Measurements from ENCODE around the gene BRPF1.

BRPF1 gene

GRCh38 chr3:9716801-9717555 lies 14.6 kb upstream of the BRPF1 start:
- H3K4me1 Mint-ChIP-seq (ENCODE audit: low read depth) = no peaks in the 10 kb centered on the region
- no peak overlapping the region for H3K27ac Mint-ChIP-seq
- no peaks in the 10 kb centered on the region for H3K9me3 Mint-ChIP-seq
- no peak overlapping the region for H3K4me3 Mint-ChIP-seq
- H3K36me3 Mint-ChIP-seq (ENCODE audit: low read depth) = no peaks in the 10 kb centered on the region
- H3K27me3 Mint-ChIP-seq (ENCODE audit: low read depth) = peaks cover 16% of the 10 kb centered on the region

DNA sequence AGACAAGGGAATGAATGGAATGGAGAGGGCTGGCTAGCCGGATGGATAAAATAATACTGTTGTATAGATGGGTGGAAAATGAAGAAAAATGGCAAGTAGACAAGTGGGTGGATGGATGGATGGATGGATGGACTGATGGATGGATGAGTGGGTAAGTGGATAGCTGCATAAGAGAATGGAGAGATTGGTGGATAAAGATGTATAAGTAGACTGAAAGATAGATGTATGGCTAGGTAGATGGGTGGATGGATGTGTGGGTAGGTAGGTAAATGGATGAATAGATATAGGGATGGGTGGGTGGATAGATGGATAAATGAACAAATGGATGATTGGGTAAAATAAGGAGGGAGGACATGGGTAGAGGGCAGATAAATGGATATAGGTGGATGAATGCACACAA lies 14.0 kb upstream of the BRPF1 start:
- Mint-ChIP-seq H3K36me3 (ENCODE audit: low read depth) (no peaks in the 10 kb centered on the region), H3K9me3 (no peaks in the 10 kb centered on the region), H3K27me3 (ENCODE audit: low read depth) (peaks cover 16% of the 10 kb centered on the region), H3K27ac (no peak overlapping the region), H3K4me1 (ENCODE audit: low read depth) (no peaks in the 10 kb centered on the region), H3K4me3 (no peak overlapping the region)

DNA sequence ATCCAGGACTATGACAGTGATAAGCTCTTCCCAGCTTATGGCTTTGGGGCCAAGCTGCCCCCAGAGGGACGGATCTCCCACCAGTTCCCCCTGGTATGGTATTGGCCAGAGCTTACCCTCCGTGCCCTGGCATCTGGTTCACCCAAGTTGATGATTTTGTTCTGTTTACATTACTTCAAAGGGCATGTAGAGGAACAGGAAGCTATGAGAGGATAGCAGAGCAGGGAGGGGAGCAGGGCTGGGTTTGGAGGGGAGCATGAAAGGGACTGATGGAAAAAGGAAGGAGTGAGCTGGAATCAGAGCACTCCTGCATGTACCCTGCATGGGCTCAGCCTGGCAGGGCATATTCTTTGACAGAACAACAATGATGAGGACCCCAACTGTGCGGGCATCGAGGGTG lies 13.4 kb upstream of the BRPF1 start:
- Mint-ChIP-seq H3K27me3 (ENCODE audit: low read depth) (peaks cover 17% of the 10 kb centered on the region), H3K4me3 (no peak overlapping the region), H3K9me3 (no peaks in the 10 kb centered on the region), H3K27ac (no peak overlapping the region), H3K36me3 (ENCODE audit: low read depth) (no peaks in the 10 kb centered on the region), H3K4me1 (ENCODE audit: low read depth) (no peaks in the 10 kb centered on the region)

DNA sequence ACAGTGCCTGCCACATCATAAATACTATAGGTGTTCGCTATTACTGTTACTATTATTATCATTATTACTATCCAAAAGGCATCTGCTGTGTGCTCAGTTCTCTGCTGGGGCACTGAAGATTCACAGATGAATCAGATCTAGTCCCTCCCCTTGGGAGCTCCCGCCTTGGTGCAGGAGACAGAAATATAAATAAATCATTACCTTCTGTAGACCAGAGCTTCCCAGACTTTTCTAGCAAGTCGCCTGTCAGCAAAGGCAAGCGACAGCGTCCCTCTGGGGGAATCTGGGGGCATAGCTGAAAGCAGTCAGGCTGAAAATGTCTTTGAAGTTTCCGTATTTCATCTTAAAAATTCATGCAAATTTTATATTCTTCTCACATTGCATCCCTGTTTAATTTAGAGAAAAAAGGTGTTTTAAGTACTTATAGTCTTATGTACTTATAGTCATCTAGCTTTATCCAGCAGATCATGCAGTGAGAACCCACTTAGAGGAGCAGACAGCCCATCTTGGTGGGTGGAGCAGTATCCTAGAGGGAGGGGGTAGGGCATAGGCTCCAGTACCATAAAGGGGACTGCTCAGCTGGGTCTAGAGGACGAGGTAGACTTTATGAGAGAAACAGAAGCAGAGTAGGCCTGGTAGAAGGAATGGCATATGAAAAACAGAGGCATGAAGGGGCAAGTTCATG lies 10.4 kb upstream of the BRPF1 start:
- Mint-ChIP-seq H3K9me3 (no peaks in the 10 kb centered on the region), H3K36me3 (ENCODE audit: low read depth) (no peaks in the 10 kb centered on the region), H3K27me3 (ENCODE audit: low read depth) (peaks cover 17% of the 10 kb centered on the region), H3K4me1 (ENCODE audit: low read depth) (peaks cover 1% of the 10 kb centered on the region), H3K27ac (no peak overlapping the region), H3K4me3 (no peak overlapping the region)

- Mint-ChIP-seq H3K4me3 (no peak overlapping the region), H3K36me3 (ENCODE audit: low read depth) (no peaks in the 10 kb centered on the region), H3K27ac (no peak overlapping the region), H3K4me1 (ENCODE audit: low read depth) (peaks cover 2% of the 10 kb centered on the region), H3K27me3 (ENCODE audit: low read depth) (peaks cover 17% of the 10 kb centered on the region), H3K9me3 (no peaks in the 10 kb centered on the region)
Observed at GRCh38 chr3:9721700-9722060, 9.9 kb upstream of the BRPF1 start.

DNA sequence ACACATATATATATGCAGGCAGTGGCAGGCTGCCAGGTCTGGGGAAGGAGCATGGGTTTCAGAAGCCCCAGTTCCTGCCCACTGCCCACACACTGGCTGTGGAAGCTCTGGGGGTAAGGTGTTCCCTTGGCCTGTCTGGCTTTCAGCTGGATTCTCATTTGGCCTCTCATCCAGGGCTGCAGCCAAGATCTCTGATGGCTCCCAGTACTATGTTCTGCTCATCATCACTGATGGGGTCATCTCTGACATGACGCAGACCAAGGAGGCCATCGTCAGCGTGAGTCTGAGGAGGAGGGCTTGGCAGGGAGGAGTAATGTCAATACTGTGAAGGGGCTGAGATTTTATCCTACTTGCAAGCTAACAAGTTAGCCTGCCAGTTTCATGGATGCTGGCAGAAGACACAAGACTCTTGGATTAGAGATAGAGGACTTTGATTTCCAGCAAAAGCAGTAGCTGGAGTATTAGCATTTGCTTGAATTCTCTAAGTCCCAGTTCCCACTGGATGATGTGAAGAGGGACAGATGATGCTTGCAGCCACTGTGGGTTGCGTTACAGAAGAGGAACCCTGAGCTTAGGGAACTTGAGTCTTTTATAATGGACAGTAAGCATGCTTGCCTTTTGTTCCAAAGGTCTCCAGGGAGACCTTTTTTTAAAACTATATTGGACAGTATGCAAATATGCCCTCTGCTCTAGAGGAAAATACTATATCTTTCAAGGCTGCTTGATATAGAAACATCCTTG lies 5.6 kb upstream of the BRPF1 start:
- Mint-ChIP-seq H3K4me1 (ENCODE audit: low read depth) (peaks cover 19% of the 10 kb centered on the region), H3K4me3 (no peak overlapping the region), H3K36me3 (ENCODE audit: low read depth) (no peaks in the 10 kb centered on the region), H3K9me3 (no peaks in the 10 kb centered on the region), H3K27me3 (ENCODE audit: low read depth) (peaks cover 6% of the 10 kb centered on the region), H3K27ac (no peak overlapping the region)

DNA sequence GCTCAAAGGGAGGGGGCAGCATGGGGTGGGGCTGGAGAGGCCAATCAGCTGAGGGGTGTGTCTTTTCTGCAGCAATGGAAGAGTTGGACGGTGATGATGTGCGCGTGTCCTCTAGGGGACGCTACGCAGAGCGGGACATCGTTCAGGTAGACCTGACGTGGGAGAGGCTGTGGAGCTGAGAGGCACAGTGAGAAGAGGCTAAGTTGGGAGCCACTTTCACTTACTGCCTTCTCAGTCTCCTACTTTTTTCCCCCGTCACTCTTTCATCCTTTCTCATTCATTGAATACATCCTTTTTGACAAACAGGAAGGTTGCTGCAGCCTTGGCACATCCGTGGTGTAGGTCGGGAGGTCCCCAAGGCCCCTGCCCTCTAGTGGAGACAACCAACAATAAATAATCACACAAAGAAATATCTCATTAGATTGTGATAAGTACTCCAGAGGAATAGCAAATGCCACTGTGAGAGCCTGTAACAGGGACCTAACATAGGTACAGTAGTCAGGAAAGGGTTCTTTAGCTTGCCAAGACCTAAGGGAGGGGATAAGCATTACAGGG lies 4.4 kb upstream of the BRPF1 start:
- Mint-ChIP-seq H3K36me3 (ENCODE audit: low read depth) (peaks cover 1% of the 10 kb centered on the region), H3K4me1 (ENCODE audit: low read depth) (peaks cover 19% of the 10 kb centered on the region), H3K9me3 (no peaks in the 10 kb centered on the region), H3K4me3 (peak overlapping the region; percentile 74), H3K27me3 (ENCODE audit: low read depth) (peaks cover 6% of the 10 kb centered on the region), H3K27ac (peak overlapping the region; percentile 60)

DNA sequence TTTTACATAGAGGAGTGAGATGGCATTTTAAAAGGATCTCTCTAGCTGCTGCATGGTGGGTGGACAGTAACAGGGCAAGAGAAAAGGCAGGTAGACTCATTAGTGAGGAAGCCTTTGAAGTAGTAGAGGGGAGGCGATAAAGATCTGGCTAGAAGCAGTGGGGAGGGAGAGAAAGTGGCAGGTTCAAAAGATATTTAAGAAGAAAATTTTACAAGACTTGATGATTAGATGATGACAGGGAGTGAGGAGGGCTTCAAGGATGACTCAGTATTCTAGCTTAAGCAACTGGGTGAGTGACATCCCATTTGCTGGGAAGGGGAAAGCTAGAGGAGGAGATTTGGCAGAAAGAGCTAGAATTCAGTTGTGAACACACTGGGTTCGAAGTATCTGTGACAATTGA lies 3.8 kb upstream of the BRPF1 start:
- peaks cover 6% of the 10 kb centered on the region for H3K27me3 Mint-ChIP-seq (ENCODE audit: low read depth)
- peaks cover 4% of the 10 kb centered on the region for H3K36me3 Mint-ChIP-seq (ENCODE audit: low read depth)
- no peak overlapping the region for H3K4me3 Mint-ChIP-seq
- no peak overlapping the region for H3K27ac Mint-ChIP-seq
- H3K9me3 Mint-ChIP-seq = no peaks in the 10 kb centered on the region
- peaks cover 24% of the 10 kb centered on the region for H3K4me1 Mint-ChIP-seq (ENCODE audit: low read depth)

DNA sequence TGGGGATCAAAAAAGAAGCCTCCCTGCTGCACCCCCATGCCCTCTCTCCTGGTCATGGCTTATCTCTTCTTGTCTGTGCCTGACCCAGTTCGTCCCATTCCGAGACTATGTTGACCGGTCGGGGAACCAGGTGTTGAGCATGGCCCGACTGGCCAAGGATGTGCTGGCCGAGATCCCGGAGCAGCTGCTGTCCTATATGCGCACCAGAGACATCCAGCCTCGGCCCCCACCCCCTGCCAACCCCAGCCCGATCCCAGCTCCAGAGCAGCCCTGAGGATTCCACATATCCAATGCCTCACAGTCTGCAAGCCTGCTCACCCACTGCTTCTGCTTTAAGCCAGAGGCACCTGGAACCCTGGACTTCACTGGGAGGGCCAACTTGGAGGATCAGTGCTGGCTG lies 2.1 kb upstream of the BRPF1 start:
- no peak overlapping the region for H3K4me3 Mint-ChIP-seq
- H3K9me3 Mint-ChIP-seq = no peaks in the 10 kb centered on the region
- peaks cover under 1% of the 10 kb centered on the region for H3K27me3 Mint-ChIP-seq (ENCODE audit: low read depth)
- H3K36me3 Mint-ChIP-seq (ENCODE audit: low read depth) = peaks cover 13% of the 10 kb centered on the region
- H3K27ac Mint-ChIP-seq = no peak overlapping the region
- peaks cover 37% of the 10 kb centered on the region for H3K4me1 Mint-ChIP-seq (ENCODE audit: low read depth)

DNA sequence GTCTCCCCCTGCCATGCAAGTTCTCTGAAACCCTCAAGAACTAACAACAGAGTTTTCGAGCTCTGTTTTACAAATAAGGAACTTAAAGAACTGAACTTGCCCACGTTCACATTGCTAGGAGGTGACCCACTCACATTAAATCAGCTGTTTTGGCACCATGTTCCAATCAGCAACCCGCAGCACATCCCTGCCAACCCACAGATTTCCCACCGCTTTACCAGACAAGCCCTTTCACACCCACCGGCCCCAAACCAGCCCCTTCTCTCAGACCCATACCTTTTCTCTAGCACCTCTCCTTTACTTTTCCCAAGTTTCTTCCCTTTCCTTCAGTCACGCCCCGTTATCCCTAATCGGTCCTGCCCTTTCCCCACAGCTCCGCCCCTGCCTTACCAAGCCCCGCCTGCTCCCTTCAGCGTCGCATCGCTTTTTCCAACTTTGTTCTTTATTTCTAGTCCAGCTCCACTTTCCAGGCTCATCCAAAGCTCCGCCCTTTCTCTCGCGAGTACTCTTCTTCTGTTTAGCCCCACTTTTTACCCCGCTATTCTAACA lies 804 bp upstream of the BRPF1 start:
- peak overlapping the region; percentile 86 for H3K27ac Mint-ChIP-seq
- H3K9me3 Mint-ChIP-seq = no peaks in the 10 kb centered on the region
- H3K4me1 Mint-ChIP-seq (ENCODE audit: low read depth) = peaks cover 41% of the 10 kb centered on the region
- peaks cover 22% of the 10 kb centered on the region for H3K36me3 Mint-ChIP-seq (ENCODE audit: low read depth)
- peak overlapping the region; percentile 88 for H3K4me3 Mint-ChIP-seq
- no peaks in the 10 kb centered on the region for H3K27me3 Mint-ChIP-seq (ENCODE audit: low read depth)

GRCh38 chr3:9732080-9732739 lies 675 bp downstream of the BRPF1 start:
- peak overlapping the region; percentile 98 for H3K4me3 Mint-ChIP-seq
- H3K27me3 Mint-ChIP-seq (ENCODE audit: low read depth) = no peaks in the 10 kb centered on the region
- peaks cover 31% of the 10 kb centered on the region for H3K36me3 Mint-ChIP-seq (ENCODE audit: low read depth)
- H3K4me1 Mint-ChIP-seq (ENCODE audit: low read depth) = peaks cover 42% of the 10 kb centered on the region
- no peaks in the 10 kb centered on the region for H3K9me3 Mint-ChIP-seq
- H3K27ac Mint-ChIP-seq = peak overlapping the region; percentile 88

GRCh38 chr3:9732740-9733115 lies 1.2 kb downstream of the BRPF1 start:
- Mint-ChIP-seq H3K9me3 (no peaks in the 10 kb centered on the region), H3K4me3 (peak overlapping the region; percentile 98), H3K4me1 (ENCODE audit: low read depth) (peaks cover 36% of the 10 kb centered on the region), H3K27me3 (ENCODE audit: low read depth) (no peaks in the 10 kb centered on the region), H3K36me3 (ENCODE audit: low read depth) (peaks cover 31% of the 10 kb centered on the region), H3K27ac (peak overlapping the region; percentile 88)

- Mint-ChIP-seq H3K36me3 (ENCODE audit: low read depth) (peaks cover 53% of the 10 kb centered on the region), H3K9me3 (no peaks in the 10 kb centered on the region), H3K27me3 (ENCODE audit: low read depth) (no peaks in the 10 kb centered on the region), H3K27ac (peak overlapping the region; percentile 46), H3K4me1 (ENCODE audit: low read depth) (peaks cover 30% of the 10 kb centered on the region), H3K4me3 (no peak overlapping the region)
Observed at GRCh38 chr3:9736831-9737230, 5.3 kb downstream of the BRPF1 start.

- peaks cover 50% of the 10 kb centered on the region for H3K36me3 Mint-ChIP-seq (ENCODE audit: low read depth)
- H3K9me3 Mint-ChIP-seq = no peaks in the 10 kb centered on the region
Observed at GRCh38 chr3:9739181-9739580, 7.6 kb downstream of the BRPF1 start.

More at GRCh38 chr3:9739181-9739580, 7.6 kb downstream of the BRPF1 start:
- Mint-ChIP-seq H3K27ac (no peak overlapping the region), H3K4me1 (ENCODE audit: low read depth) (peaks cover 12% of the 10 kb centered on the region), H3K27me3 (ENCODE audit: low read depth) (no peaks in the 10 kb centered on the region), H3K4me3 (no peak overlapping the region)

Data from T-helper 1 cell treated with Interleukin-12 subunit alpha and Interleukin-12 subunit beta and Interleukin-4 antibody, amounts not matched to agents 30 μg/mL and 1 μg/mL, for 36 hours (primary cell).